ENCODE data around the gene TMEM125. TPM values are rescaled to one million over a fixed set of nuclear protein-coding genes. Genes with fewer than 3 reads are reported as not detected.

TMEM125 gene
- polyA plus RNA-seq, 4 donors, result 13.4 to 17.1 (median 15.7) TPM

Other genes with a start within 250 kb of the TMEM125 start
- 10 to 100 TPM; 72.7 to 79.2 (median 74.3) TPM for gene EBNA1BP2, start 97.7 kb upstream of the TMEM125 start, polyA plus RNA-seq (ENCODE audit: insufficient read length in 4 of 4)
- 1 to 10 TPM; 2.9 to 4.1 (median 3.6) TPM for gene CFAP57, start 97.7 kb upstream of the TMEM125 start, polyA plus RNA-seq (ENCODE audit: insufficient read length in 4 of 4)
- gene C1orf210, start 15.6 kb downstream of the TMEM125 start, polyA plus RNA-seq (ENCODE audit: insufficient read length in 4 of 4), result 10 to 100 TPM; 26.2 to 30.6 (median 28.8) TPM
- gene TIE1, start 31.0 kb downstream of the TMEM125 start, polyA plus RNA-seq (ENCODE audit: insufficient read length in 4 of 4), result 10 to 100 TPM; 48.1 to 59.1 (median 54.7) TPM
- gene MPL, start 67.8 kb downstream of the TMEM125 start, polyA plus RNA-seq (ENCODE audit: insufficient read length in 4 of 4), result under 1 TPM; 0.11 to 0.84 (median 0.50) TPM
- 10 to 100 TPM; 35.9 to 42.6 (median 38.4) TPM for gene CDC20, start 89.0 kb downstream of the TMEM125 start, polyA plus RNA-seq (ENCODE audit: insufficient read length in 4 of 4)
- 10 to 100 TPM; 81.0 to 94.4 (median 86.9) TPM for gene ELOVL1, start 98.0 kb downstream of the TMEM125 start, polyA plus RNA-seq (ENCODE audit: insufficient read length in 4 of 4)
- 10 to 100 TPM; 39.3 to 43.1 (median 41.2) TPM for gene MED8, start 119.8 kb downstream of the TMEM125 start, polyA plus RNA-seq (ENCODE audit: insufficient read length in 4 of 4)
- gene SZT2, start 119.9 kb downstream of the TMEM125 start, polyA plus RNA-seq (ENCODE audit: insufficient read length in 4 of 4), result 10 to 100 TPM; 17.8 to 22.7 (median 20.2) TPM
- 10 to 100 TPM; 35.1 to 39.1 (median 37.9) TPM for gene HYI, start 183.9 kb downstream of the TMEM125 start, polyA plus RNA-seq (ENCODE audit: insufficient read length in 4 of 4)

All from right renal pelvis (tissue), 4 donors.